GM12891 (cell line): ENCODE measurements around the gene GBF1.

Source experiments
- PAX5 ChIP-seq: IDR thresholded peaks from 2 replicates; pipeline ENCODE4 v1.6.1; 2011; ENCODE audit warnings: low read length, moderate library complexity, mild to moderate bottlenecking; ENCODE audit not compliant: insufficient read depth, severe bottlenecking
- POLR2A ChIP-seq: IDR thresholded peaks from 2 replicates; pipeline ENCODE4 v1.6.1; 2011; ENCODE audit warnings: low read depth, low read length, control low read depth
- TAF1 ChIP-seq: IDR thresholded peaks from 2 replicates; pipeline ENCODE4 v1.6.1; 2011; ENCODE audit warnings: low read depth, low read length, control low read depth

GRCh38 chr10:102382871-102383270 lies 137.5 kb downstream of the GBF1 start:
- TF ChIP-seq POLR2A, result no peak
- TF ChIP-seq TAF1, result no peak
- TF ChIP-seq PAX5, result no peak
